Measurements from ENCODE around the gene TRPC1. TPM values are rescaled to one million over a fixed set of nuclear protein-coding genes. Genes with fewer than 3 reads are reported as not detected.

TRPC1 gene
- polyA plus RNA-seq, 1 donor (not counting 4 experiments of a cell fraction or from before 2014, with no cell fraction given) = 9.1 TPM

DNA sequence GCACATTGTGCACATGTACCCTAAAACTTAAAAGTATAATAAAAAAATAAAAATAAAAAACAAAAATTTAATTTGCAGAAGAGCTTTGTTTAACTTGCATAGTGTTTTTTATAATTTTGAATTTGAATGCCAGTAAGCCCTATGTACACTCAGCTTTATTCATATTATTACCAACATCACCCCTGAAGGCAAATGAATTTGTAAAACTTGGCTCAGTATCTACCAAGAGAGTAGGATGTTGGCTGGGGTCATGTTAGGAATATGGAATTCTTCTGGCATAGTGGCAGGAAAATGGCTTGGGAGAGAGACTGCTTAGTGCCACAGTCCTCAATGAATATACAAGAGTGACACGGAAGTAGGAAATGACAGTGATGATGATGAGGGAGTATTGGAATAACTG lies 30.7 kb downstream of the TRPC1 start:
- Histone ChIP-seq H3K36me3 (ENCODE audit: control insufficient read depth in 2 of 2, extremely low read depth in 1 of 2, insufficient read depth in 2 of 2, low read length in 2 of 2) (no peaks in the 10 kb centered on the region), H2AFZ (ENCODE audit: control insufficient read depth, low read length) (no peak overlapping the region), H3K27ac (ENCODE audit: control insufficient read depth, insufficient read depth, low read length) (no peak overlapping the region), H3K4me2 (ENCODE audit: control insufficient read depth, extremely low read depth, insufficient read depth, low read depth, low read length) (no peak overlapping the region), H3K27me3 (ENCODE audit: control insufficient read depth, extremely low read depth, insufficient read depth, low read length) (no peaks in the 10 kb centered on the region), H4K20me1 (ENCODE audit: control insufficient read depth, extremely low read depth, insufficient read depth, low read length) (no peaks in the 10 kb centered on the region), H3K9ac (ENCODE audit: control insufficient read depth, extremely low read depth, insufficient read depth, low read length) (no peak overlapping the region), H3K79me2 (ENCODE audit: control insufficient read depth, insufficient read depth, low read length) (no peaks in the 10 kb centered on the region), H3K9me1 (ENCODE audit: control insufficient read depth, extremely low read depth, insufficient read depth, low read length) (no peaks in the 10 kb centered on the region), H3K4me1 (ENCODE audit: control insufficient read depth, extremely low read depth, insufficient read depth, low read length) (peaks cover 4% of the 10 kb centered on the region), H3K9me3 (ENCODE audit: control insufficient read depth, low read depth, low read length) (no peaks in the 10 kb centered on the region), H3K4me3 (ENCODE audit: control insufficient read depth in 2 of 3, extremely low read depth in 1 of 3, insufficient read depth in 2 of 3, low read depth in 1 of 3, low read length in 3 of 3) (no peak overlapping the region)
- DNase-seq (ENCODE audit: low read depth, low spot score) = no peak
- FAIRE-seq = no peak
- dilution Hi-C loops (cut with MboI; ENCODE audit: extremely low pct_ligation_motif_present, low sequenced_read_pairs) = no loop called here
- TF ChIP-seq EZH2 (IDR thresholded peaks at IDR 0.05; ENCODE audit: low read length) = no peak
- TF ChIP-seq, protein P1, sequence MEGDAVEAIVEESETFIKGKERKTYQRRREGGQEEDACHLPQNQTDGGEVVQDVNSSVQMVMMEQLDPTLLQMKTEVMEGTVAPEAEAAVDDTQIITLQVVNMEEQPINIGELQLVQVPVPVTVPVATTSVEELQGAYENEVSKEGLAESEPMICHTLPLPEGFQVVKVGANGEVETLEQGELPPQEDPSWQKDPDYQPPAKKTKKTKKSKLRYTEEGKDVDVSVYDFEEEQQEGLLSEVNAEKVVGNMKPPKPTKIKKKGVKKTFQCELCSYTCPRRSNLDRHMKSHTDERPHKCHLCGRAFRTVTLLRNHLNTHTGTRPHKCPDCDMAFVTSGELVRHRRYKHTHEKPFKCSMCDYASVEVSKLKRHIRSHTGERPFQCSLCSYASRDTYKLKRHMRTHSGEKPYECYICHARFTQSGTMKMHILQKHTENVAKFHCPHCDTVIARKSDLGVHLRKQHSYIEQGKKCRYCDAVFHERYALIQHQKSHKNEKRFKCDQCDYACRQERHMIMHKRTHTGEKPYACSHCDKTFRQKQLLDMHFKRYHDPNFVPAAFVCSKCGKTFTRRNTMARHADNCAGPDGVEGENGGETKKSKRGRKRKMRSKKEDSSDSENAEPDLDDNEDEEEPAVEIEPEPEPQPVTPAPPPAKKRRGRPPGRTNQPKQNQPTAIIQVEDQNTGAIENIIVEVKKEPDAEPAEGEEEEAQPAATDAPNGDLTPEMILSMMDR (optimal IDR thresholded peaks at IDR 0.05 in 1 of 3, IDR thresholded peaks at IDR 0.05 in 1 of 3, conservative IDR thresholded peaks at IDR 0.05 in 1 of 3; ENCODE audit: extremely low read depth in 1 of 3, insufficient read depth in 2 of 3, low read length in 3 of 3) = no peak

DNA sequence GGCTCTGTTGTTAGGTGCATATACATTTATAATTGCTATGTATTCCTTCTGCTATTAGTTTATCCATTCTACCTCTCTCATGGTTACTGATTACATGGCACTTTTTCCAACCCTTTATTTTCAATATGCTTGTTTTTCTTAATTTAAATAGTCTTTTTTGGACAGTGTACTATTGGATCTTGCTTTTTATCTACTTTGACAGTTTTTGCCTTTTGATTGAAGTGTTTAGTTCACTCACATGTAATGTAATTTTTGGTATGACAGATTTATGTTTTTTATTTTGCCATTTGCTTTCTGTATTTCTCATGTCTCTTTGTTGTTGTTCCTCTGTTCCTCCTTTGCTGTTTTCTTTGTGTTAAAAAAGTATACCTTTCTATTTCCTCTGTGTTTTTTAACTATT lies 44.5 kb downstream of the TRPC1 start:
- DNase-seq (ENCODE audit: low read depth, low spot score) (no peak), FAIRE-seq (no peak)
- Histone ChIP-seq H3K79me2 (ENCODE audit: control insufficient read depth, insufficient read depth, low read length) (no peaks in the 10 kb centered on the region), H4K20me1 (ENCODE audit: control insufficient read depth, extremely low read depth, insufficient read depth, low read length) (no peaks in the 10 kb centered on the region), H3K4me2 (ENCODE audit: control insufficient read depth, extremely low read depth, insufficient read depth, low read depth, low read length) (no peak overlapping the region), H3K9me3 (ENCODE audit: control insufficient read depth, low read depth, low read length) (no peaks in the 10 kb centered on the region), H3K36me3 (ENCODE audit: control insufficient read depth in 2 of 2, extremely low read depth in 1 of 2, insufficient read depth in 2 of 2, low read length in 2 of 2) (no peaks in the 10 kb centered on the region), H3K27ac (ENCODE audit: control insufficient read depth, insufficient read depth, low read length) (no peak overlapping the region), H3K27me3 (ENCODE audit: control insufficient read depth, extremely low read depth, insufficient read depth, low read length) (no peaks in the 10 kb centered on the region), H3K9me1 (ENCODE audit: control insufficient read depth, extremely low read depth, insufficient read depth, low read length) (no peaks in the 10 kb centered on the region), H3K4me3 (ENCODE audit: control insufficient read depth in 2 of 3, extremely low read depth in 1 of 3, insufficient read depth in 2 of 3, low read depth in 1 of 3, low read length in 3 of 3) (no peak overlapping the region), H3K4me1 (ENCODE audit: control insufficient read depth, extremely low read depth, insufficient read depth, low read length) (no peaks in the 10 kb centered on the region), H3K9ac (ENCODE audit: control insufficient read depth, extremely low read depth, insufficient read depth, low read length) (no peak overlapping the region), H2AFZ (ENCODE audit: control insufficient read depth, low read length) (no peak overlapping the region)
- dilution Hi-C loops (cut with MboI; ENCODE audit: extremely low pct_ligation_motif_present, low sequenced_read_pairs) = no loop called here
- TF ChIP-seq EZH2 (IDR thresholded peaks at IDR 0.05; ENCODE audit: low read length) = no peak
- TF ChIP-seq, protein P1 (optimal IDR thresholded peaks at IDR 0.05 in 1 of 3, IDR thresholded peaks at IDR 0.05 in 1 of 3, conservative IDR thresholded peaks at IDR 0.05 in 1 of 3; ENCODE audit: extremely low read depth in 1 of 3, insufficient read depth in 2 of 3, low read length in 3 of 3) = no peak

Measured in keratinocyte (primary cell).